CD4-positive, CD25-positive, alpha-beta regulatory T cell (primary cell): Measurements from ENCODE around the gene RIN3. TPM values are rescaled to one million over a fixed set of nuclear protein-coding genes. Genes with fewer than 3 reads are reported as not detected.

Experiments
- ATAC-seq, 2 donors: fragments of 150-1000 bp; cut with Tn5 transposase; one replicate each; pipeline ENCODE4 v1.10.0; 2021; ENCODE audit warnings: low read depth in 2 of 2, moderate number of reproducible peaks in 2 of 2, moderate library complexity in 1 of 2
- DNase-seq, 3 donors: peaks; one replicate each; pipeline versions ENCODE4 v3.0.0 to v3.0.0-alpha.2; 2012 to 2022; ENCODE audit warnings: mixed read lengths in 1 of 3
- H3K27ac ChIP-seq: one replicate; pipeline ENCODE4 v1.7.0; 2013; ENCODE audit warnings: mild to moderate bottlenecking, low read length; ENCODE audit not compliant: insufficient read depth, poor library complexity, severe bottlenecking
- H3K27me3 ChIP-seq: one replicate; pipeline ENCODE4 v1.7.0; 2013; ENCODE audit warnings: low read length; ENCODE audit not compliant: control insufficient read depth, insufficient read depth
- H3K36me3 ChIP-seq: one replicate; pipeline ENCODE4 v1.7.0; 2013; ENCODE audit warnings: mild to moderate bottlenecking, low read length, moderate library complexity; ENCODE audit not compliant: control insufficient read depth, insufficient read depth
- H3K4me1 ChIP-seq: 2 replicates; pipeline ENCODE4 v1.7.0; 2013; ENCODE audit warnings: mild to moderate bottlenecking, low read length; ENCODE audit not compliant: insufficient read depth, control insufficient read depth, poor library complexity, severe bottlenecking
- H3K4me3 ChIP-seq: one replicate; pipeline ENCODE4 v1.7.0; 2013; ENCODE audit warnings: low read depth, mild to moderate bottlenecking, low read length, moderate library complexity
- H3K9me3 ChIP-seq, 2 experiments: 1 replicate in 1 of 2; 2 replicates in 1 of 2; pipeline ENCODE4 v1.7.0; 2013; ENCODE audit warnings: low read length in 2 of 2, mild to moderate bottlenecking in 1 of 2, moderate library complexity in 1 of 2; ENCODE audit not compliant: control insufficient read depth in 2 of 2
- H3K27ac Mint-ChIP-seq, 3 donors: one replicate each; pipeline ENCODE4 v1.8.0; 2020 to 2022; ENCODE audit warnings: mild to moderate bottlenecking in 3 of 3, mixed read lengths in 3 of 3, moderate library complexity in 2 of 3
- H3K27me3 Mint-ChIP-seq: one replicate; pipeline ENCODE4 v1.8.0; 2022; ENCODE audit warnings: mild to moderate bottlenecking, mixed read lengths
- H3K36me3 Mint-ChIP-seq: one replicate; pipeline ENCODE4 v1.8.0; 2020; ENCODE audit warnings: mixed read lengths
- H3K4me1 Mint-ChIP-seq, 4 donors: one replicate each; pipeline ENCODE4 v1.8.0; 2020 to 2022; ENCODE audit warnings: mixed read lengths in 4 of 4, mild to moderate bottlenecking in 1 of 4
- H3K4me3 Mint-ChIP-seq, 4 donors: one replicate each; pipeline ENCODE4 v1.8.0; 2020 to 2022; ENCODE audit warnings: mild to moderate bottlenecking in 4 of 4, mixed read lengths in 4 of 4, moderate library complexity in 3 of 4
- H3K9me3 Mint-ChIP-seq, 7 donors: one replicate each; pipeline ENCODE4 v1.8.0; 2020 to 2022; ENCODE audit warnings: mixed read lengths in 7 of 7, mild to moderate bottlenecking in 3 of 7, moderate library complexity in 2 of 7
- polyA plus RNA-seq, 4 donors: library from polyadenylated mRNA; unstranded; fragments of 300-500 nt; fragmentation: Illumina TruSeq; gene quantifications; one replicate each; pipeline ENCODE4 v1.2.3, GENCODE V29; 2021
- total RNA-seq: library from RNA; stranded (reverse); gene quantifications from one replicate; pipeline ENCODE4 v1.2.3, GENCODE V29; 2022

RIN3 gene
- total and polyA plus RNA-seq, 5 donors from 2014 or later, result 21.0 to 120 (median 25.0) TPM

- Mint-ChIP-seq H3K27me3 (no peaks in the 10 kb centered on the region), H3K36me3 (peaks cover 23% of the 10 kb centered on the region), H3K9me3 (peaks cover 0 to 3% (median 0%) of the 10 kb centered on the region in 7 donors), H3K4me1 (peaks cover 6 to 23% (median 17%) of the 10 kb centered on the region in 4 donors), H3K4me3 (peak overlapping the region in 2 of 4 donors; percentile 14 to 54), H3K27ac (peak overlapping the region; percentile 75 to 93 (median 86))
- DNase-seq (peak; percentile 23 to 78 (median 40)), ATAC-seq (peak; percentile 78 to 83)
- Histone ChIP-seq H3K4me3 (no peak overlapping the region), H3K27me3 (no peaks in the 10 kb centered on the region), H3K27ac (no peak overlapping the region), H3K36me3 (no peaks in the 10 kb centered on the region), H3K9me3 (no peaks in the 10 kb centered on the region), H3K4me1 (peaks cover 7% of the 10 kb centered on the region)
These were observed 212.8 kb downstream of the RIN3 start for GRCh38 chr14:92726135-92726932.

GRCh38 chr14:92726933-92727262, 213.3 kb downstream of the RIN3 start:
- Histone ChIP-seq H3K36me3 (peaks cover 3% of the 10 kb centered on the region), H3K4me1 (peaks cover 7% of the 10 kb centered on the region), H3K4me3 (no peak overlapping the region), H3K27me3 (no peaks in the 10 kb centered on the region), H3K9me3 (no peaks in the 10 kb centered on the region), H3K27ac (no peak overlapping the region)
- no peak for DNase-seq
- H3K9me3 Mint-ChIP-seq, result peaks cover 0 to 3% (median 0%) of the 10 kb centered on the region in 7 donors
- ATAC-seq, result no peak
- no peak overlapping the region for H3K4me3 Mint-ChIP-seq
- peaks cover 6 to 23% (median 15%) of the 10 kb centered on the region in 4 donors for H3K4me1 Mint-ChIP-seq
- H3K27ac Mint-ChIP-seq, result peak overlapping the region in 1 of 3 donors; percentile 75
- no peaks in the 10 kb centered on the region for H3K27me3 Mint-ChIP-seq
- peaks cover 29% of the 10 kb centered on the region for H3K36me3 Mint-ChIP-seq

GRCh38 chr14:92728759-92729364, 215.3 kb downstream of the RIN3 start:
- Histone ChIP-seq H3K27me3 (no peaks in the 10 kb centered on the region), H3K4me3 (no peak overlapping the region), H3K36me3 (peaks cover 7% of the 10 kb centered on the region), H3K27ac (no peak overlapping the region), H3K9me3 (no peaks in the 10 kb centered on the region), H3K4me1 (peaks cover 7% of the 10 kb centered on the region)
- peak overlapping the region in 1 of 3 donors; percentile 48 for H3K27ac Mint-ChIP-seq
- H3K36me3 Mint-ChIP-seq, result peaks cover 34% of the 10 kb centered on the region
- H3K4me3 Mint-ChIP-seq, result no peak overlapping the region
- H3K27me3 Mint-ChIP-seq, result no peaks in the 10 kb centered on the region
- peaks cover 0 to 2% (median 0%) of the 10 kb centered on the region in 7 donors for H3K9me3 Mint-ChIP-seq
- ATAC-seq (peak; percentile 48 to 50), DNase-seq (peak in 1 of 3 donors; percentile 76)
- peaks cover 6 to 23% (median 15%) of the 10 kb centered on the region in 4 donors for H3K4me1 Mint-ChIP-seq

GRCh38 chr14:92729634-92730358, 216.2 kb downstream of the RIN3 start:
- Mint-ChIP-seq H3K4me1 (peaks cover 6 to 23% (median 13%) of the 10 kb centered on the region in 4 donors), H3K27me3 (no peaks in the 10 kb centered on the region), H3K4me3 (peak overlapping the region in 1 of 4 donors; percentile 39), H3K9me3 (peaks cover 0 to 2% (median 0%) of the 10 kb centered on the region in 7 donors), H3K36me3 (peaks cover 34% of the 10 kb centered on the region), H3K27ac (peak overlapping the region in 1 of 3 donors; percentile 20)
- H3K9me3 ChIP-seq, result no peaks in the 10 kb centered on the region
- ATAC-seq, result no peak
- peaks cover 7% of the 10 kb centered on the region for H3K36me3 ChIP-seq
- no peaks in the 10 kb centered on the region for H3K27me3 ChIP-seq
- H3K4me1 ChIP-seq, result peaks cover 7% of the 10 kb centered on the region
- DNase-seq, result peak in 1 of 3 donors; percentile 54
- H3K4me3 ChIP-seq, result no peak overlapping the region
- no peak overlapping the region for H3K27ac ChIP-seq

- Mint-ChIP-seq H3K4me3 (no peak overlapping the region), H3K4me1 (peaks cover 5 to 21% (median 9%) of the 10 kb centered on the region in 4 donors), H3K9me3 (peaks cover 0 to 2% (median 0%) of the 10 kb centered on the region in 7 donors), H3K27me3 (no peaks in the 10 kb centered on the region), H3K27ac (no peak overlapping the region), H3K36me3 (peaks cover 32% of the 10 kb centered on the region)
- Histone ChIP-seq H3K9me3 (no peaks in the 10 kb centered on the region), H3K27me3 (no peaks in the 10 kb centered on the region), H3K27ac (no peak overlapping the region), H3K4me3 (no peak overlapping the region), H3K4me1 (peaks cover 3% of the 10 kb centered on the region), H3K36me3 (peaks cover 7% of the 10 kb centered on the region)
- no peak for ATAC-seq
- DNase-seq, result no peak
These were observed 218.1 kb downstream of the RIN3 start for GRCh38 chr14:92731622-92732115.

GRCh38 chr14:92733007-92733406, 219.4 kb downstream of the RIN3 start:
- Histone ChIP-seq H3K4me3 (no peak overlapping the region), H3K4me1 (peaks cover 14% of the 10 kb centered on the region), H3K27me3 (no peaks in the 10 kb centered on the region), H3K27ac (no peak overlapping the region), H3K36me3 (peaks cover 7% of the 10 kb centered on the region), H3K9me3 (no peaks in the 10 kb centered on the region)
- DNase-seq (no peak), ATAC-seq (no peak)
- H3K9me3 Mint-ChIP-seq, result peaks cover 0 to 2% (median 0%) of the 10 kb centered on the region in 7 donors
- no peaks in the 10 kb centered on the region for H3K27me3 Mint-ChIP-seq
- H3K4me1 Mint-ChIP-seq, result peaks cover 9 to 30% (median 19%) of the 10 kb centered on the region in 4 donors
- H3K36me3 Mint-ChIP-seq, result peaks cover 23% of the 10 kb centered on the region
- H3K4me3 Mint-ChIP-seq, result no peak overlapping the region
- no peak overlapping the region for H3K27ac Mint-ChIP-seq

GRCh38 chr14:92734618-92735017, 221.0 kb downstream of the RIN3 start:
- Mint-ChIP-seq H3K9me3 (peaks cover 0 to 2% (median 0%) of the 10 kb centered on the region in 7 donors), H3K27ac (no peak overlapping the region), H3K4me1 (peaks cover 9 to 25% (median 17%) of the 10 kb centered on the region in 4 donors), H3K36me3 (peaks cover 28% of the 10 kb centered on the region), H3K27me3 (no peaks in the 10 kb centered on the region), H3K4me3 (no peak overlapping the region)
- Histone ChIP-seq H3K27me3 (no peaks in the 10 kb centered on the region), H3K4me3 (no peak overlapping the region), H3K4me1 (peaks cover 14% of the 10 kb centered on the region), H3K9me3 (no peaks in the 10 kb centered on the region), H3K27ac (no peak overlapping the region), H3K36me3 (peaks cover 7% of the 10 kb centered on the region)
- DNase-seq, result no peak
- no peak for ATAC-seq
